Sigmoid colon (tissue), 7 donors: ENCODE data around the gene ACOXL. TPM values are rescaled to one million over a fixed set of nuclear protein-coding genes. Genes with fewer than 3 reads are reported as not detected.

Experiments
- DNase-seq: peaks from one replicate; pipeline ENCODE4 v3.0.0-alpha.2; 2019
- H3K27ac ChIP-seq, 4 donors: fragments of 200-600 bp; sonication (generic); one replicate each; pipeline ENCODE4 v1.5.1; 2016 to 2019; ENCODE audit warnings: mild to moderate bottlenecking in 1 of 4
- H3K27me3 ChIP-seq, 3 donors: fragments of 200-600 bp; sonication (generic); one replicate each; pipeline ENCODE4 v1.5.1; 2019; ENCODE audit warnings: mild to moderate bottlenecking in 1 of 3
- H3K36me3 ChIP-seq, 4 donors: fragments of 200-600 bp; sonication (generic); one replicate each; pipeline ENCODE4 v1.5.1; 2016 to 2019
- H3K4me1 ChIP-seq, 4 donors: fragments of 200-600 bp; sonication (generic); one replicate each; pipeline ENCODE4 v1.5.1; 2017 to 2019
- H3K4me3 ChIP-seq, 4 donors: fragments of 200-600 bp; sonication (generic); one replicate each; pipeline ENCODE4 v1.5.1; 2017 to 2019; ENCODE audit warnings: mild to moderate bottlenecking in 2 of 4, moderate library complexity in 1 of 4
- H3K9me3 ChIP-seq, 4 donors: fragments of 200-600 bp in 3 of 4; sonication (generic) in 3 of 4; one replicate each; pipeline versions ENCODE4 v1.5.1 to v1.6.1; 2013 to 2019
- CTCF ChIP-seq, 4 experiments: fragments of 450-650 bp in 3 of 4; fragments of 200-600 bp in 1 of 4; IDR thresholded peaks; one replicate each; pipeline ENCODE4 v1.5.1; 2016 to 2019; ENCODE audit warnings: antibody characterized with exemption in 4 of 4, mild to moderate bottlenecking in 3 of 4, moderate library complexity in 2 of 4
- EP300 ChIP-seq, 4 donors: sonication (generic); formaldehyde crosslinking; IDR thresholded peaks; one replicate each; pipeline ENCODE4 v1.6.1; 2017; ENCODE audit warnings: antibody characterized with exemption in 4 of 4
- POLR2A ChIP-seq, 2 donors: fragments of 450-650 bp; IDR thresholded peaks; one replicate each; pipeline ENCODE4 v1.6.1; 2016; ENCODE audit warnings: antibody characterized with exemption in 2 of 2, mild to moderate bottlenecking in 2 of 2, moderate library complexity in 2 of 2
- POLR2AphosphoS5 ChIP-seq, 4 donors: sonication (generic); formaldehyde crosslinking; IDR thresholded peaks; one replicate each; pipeline ENCODE4 v1.6.1; 2017; ENCODE audit warnings: antibody characterized with exemption in 4 of 4
- WGBS, 2 donors: extraction: QIAGEN DNeasy Blood & Tissue Kit; methylation state at CpG; one replicate each; pipeline ENCODE4 v1.1.7; 2013; 5-methylcytosine and 5-hydroxymethylcytosine counted together
- intact Hi-C: fragments of 100-400 bp; cut with DNase I; formaldehyde crosslinking; loops from one replicate; pipeline ENCODE4 v1.15.1; 2023
- polyA plus RNA-seq, 3 donors: library from polyadenylated mRNA; stranded (reverse); fragments of 200-250 nt; gene quantifications; one replicate each; pipeline ENCODE4 v1.2.3, GENCODE V29; 2013
- total RNA-seq, 4 donors: library from RNA; depleted of rRNA; stranded (reverse); fragments of >200 nt; gene quantifications; one replicate each; pipeline ENCODE4 v1.1.0, GENCODE V29; 2016
- donor health status: healthy with polysubstance abuse.
- donor health status: Bipolar disorder and iron deficiency.
- donor health status: healthy.

ACOXL gene
- total and polyA plus RNA-seq, 7 donors = 0.45 TPM; not detected in 6

- WGBS, 2 donors = 86 to 88% methylated on average over 2 of the region's 2 CpGs
- Histone ChIP-seq H3K9me3 (no peaks in the 10 kb centered on the region), H3K4me1 (no peaks in the 10 kb centered on the region), H3K36me3 (no peaks in the 10 kb centered on the region), H3K4me3 (no peak overlapping the region), H3K27me3 (no peaks in the 10 kb centered on the region), H3K27ac (no peak overlapping the region)
- TF ChIP-seq CTCF (IDR thresholded peaks at IDR 0.05) (no peak), EP300 (IDR thresholded peaks at IDR 0.05) (no peak), POLR2A (IDR thresholded peaks at IDR 0.05) (no peak), POLR2AphosphoS5 (IDR thresholded peaks at IDR 0.05) (no peak)
- DNase-seq = no peak
- intact Hi-C loops = no loop called here
Observed at GRCh38 chr2:110745048-110745447, 12.7 kb downstream of the ACOXL start.

GRCh38 chr2:110746586-110747521 is 14.5 kb downstream of the ACOXL start:
- TF ChIP-seq CTCF (IDR thresholded peaks at IDR 0.05) (no peak), POLR2A (IDR thresholded peaks at IDR 0.05) (no peak), EP300 (IDR thresholded peaks at IDR 0.05) (no peak), POLR2AphosphoS5 (IDR thresholded peaks at IDR 0.05) (no peak)
- H3K27me3 ChIP-seq = no peaks in the 10 kb centered on the region
- H3K4me1 ChIP-seq = no peaks in the 10 kb centered on the region
- WGBS, 2 donors = 87 to 94% methylated on average over 14 of the region's 14 CpGs
- intact Hi-C loops = no loop called here
- no peak overlapping the region for H3K27ac ChIP-seq
- DNase-seq = no peak
- H3K9me3 ChIP-seq = no peaks in the 10 kb centered on the region
- no peaks in the 10 kb centered on the region for H3K36me3 ChIP-seq
- H3K4me3 ChIP-seq = no peak overlapping the region

GRCh38 chr2:110747522-110748488 is 15.4 kb downstream of the ACOXL start:
- Histone ChIP-seq H3K36me3 (no peaks in the 10 kb centered on the region), H3K4me3 (no peak overlapping the region), H3K27ac (no peak overlapping the region), H3K9me3 (no peaks in the 10 kb centered on the region), H3K27me3 (no peaks in the 10 kb centered on the region), H3K4me1 (no peaks in the 10 kb centered on the region)
- 61 to 65% methylated on average over 8 of the region's 8 CpGs for WGBS, 2 donors
- TF ChIP-seq EP300 (IDR thresholded peaks at IDR 0.05) (no peak), POLR2AphosphoS5 (IDR thresholded peaks at IDR 0.05) (no peak), CTCF (IDR thresholded peaks at IDR 0.05) (no peak), POLR2A (IDR thresholded peaks at IDR 0.05) (no peak)
- intact Hi-C loops = no loop called here
- DNase-seq = no peak

- intact Hi-C loops = no loop called here
- no peaks in the 10 kb centered on the region for H3K27me3 ChIP-seq
- H3K4me3 ChIP-seq = no peak overlapping the region
- no peak for DNase-seq
- TF ChIP-seq POLR2AphosphoS5 (IDR thresholded peaks at IDR 0.05) = no peak
- TF ChIP-seq EP300 (IDR thresholded peaks at IDR 0.05) = no peak
- TF ChIP-seq CTCF (IDR thresholded peaks at IDR 0.05) = no peak
- TF ChIP-seq POLR2A (IDR thresholded peaks at IDR 0.05) = no peak
- H3K27ac ChIP-seq = no peak overlapping the region
- no peaks in the 10 kb centered on the region for H3K9me3 ChIP-seq
- H3K4me1 ChIP-seq = no peaks in the 10 kb centered on the region
- no peaks in the 10 kb centered on the region for H3K36me3 ChIP-seq
- WGBS, 2 donors = 2 to 13% methylated on average over 6 of the region's 6 CpGs
Observed at GRCh38 chr2:110748489-110748867, 16.1 kb downstream of the ACOXL start.
